HG03196 (cell line): ENCODE results near the gene PTGDR.

Experiments used
- ATAC-seq: cut with Tn5 transposase; IDR thresholded peaks from one replicate; pipeline ENCODE4 v1.9.1; 2021; ENCODE audit not compliant: unreplicated experiment

The PTGDR gene, protein sequence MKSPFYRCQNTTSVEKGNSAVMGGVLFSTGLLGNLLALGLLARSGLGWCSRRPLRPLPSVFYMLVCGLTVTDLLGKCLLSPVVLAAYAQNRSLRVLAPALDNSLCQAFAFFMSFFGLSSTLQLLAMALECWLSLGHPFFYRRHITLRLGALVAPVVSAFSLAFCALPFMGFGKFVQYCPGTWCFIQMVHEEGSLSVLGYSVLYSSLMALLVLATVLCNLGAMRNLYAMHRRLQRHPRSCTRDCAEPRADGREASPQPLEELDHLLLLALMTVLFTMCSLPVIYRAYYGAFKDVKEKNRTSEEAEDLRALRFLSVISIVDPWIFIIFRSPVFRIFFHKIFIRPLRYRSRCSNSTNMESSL

GRCh38 chr14:52267501-52268278 is at the start of gene PTGDR:
Gene PTGDR, plus strand, starts transcription at chr14:52267698. Its CDS starts 117 bp downstream, at chr14:52267815.
- no peak for ATAC-seq

DNA sequence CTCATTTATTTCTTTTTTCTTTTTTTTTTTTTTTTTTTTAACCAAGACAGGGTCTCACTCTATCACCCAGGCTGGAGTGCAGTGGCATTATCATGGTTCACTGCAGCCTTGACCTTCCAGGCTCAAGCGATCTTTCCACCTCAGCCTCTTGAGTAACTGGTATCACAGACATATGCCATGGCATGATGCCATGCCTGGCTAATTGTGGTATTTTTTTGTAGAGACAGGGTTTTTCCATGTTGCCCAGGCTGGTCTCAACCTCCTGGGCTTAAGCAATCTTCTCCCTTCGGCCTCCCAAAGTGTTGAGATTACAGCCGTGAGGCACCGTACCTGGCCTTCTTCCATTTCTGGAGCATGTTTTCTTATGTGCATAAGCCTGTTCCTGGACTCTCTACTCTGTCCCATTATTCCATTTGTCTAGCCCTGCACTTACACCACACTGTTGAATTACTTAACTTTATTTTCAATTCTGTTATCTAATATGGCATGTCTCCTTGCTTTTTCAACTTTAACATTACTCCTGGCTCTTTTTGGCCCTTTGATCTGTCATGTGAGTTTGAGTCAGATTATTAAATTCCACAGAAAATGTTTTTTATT is 47.9 kb upstream of the PTGDR start:
- no peak for ATAC-seq

DNA sequence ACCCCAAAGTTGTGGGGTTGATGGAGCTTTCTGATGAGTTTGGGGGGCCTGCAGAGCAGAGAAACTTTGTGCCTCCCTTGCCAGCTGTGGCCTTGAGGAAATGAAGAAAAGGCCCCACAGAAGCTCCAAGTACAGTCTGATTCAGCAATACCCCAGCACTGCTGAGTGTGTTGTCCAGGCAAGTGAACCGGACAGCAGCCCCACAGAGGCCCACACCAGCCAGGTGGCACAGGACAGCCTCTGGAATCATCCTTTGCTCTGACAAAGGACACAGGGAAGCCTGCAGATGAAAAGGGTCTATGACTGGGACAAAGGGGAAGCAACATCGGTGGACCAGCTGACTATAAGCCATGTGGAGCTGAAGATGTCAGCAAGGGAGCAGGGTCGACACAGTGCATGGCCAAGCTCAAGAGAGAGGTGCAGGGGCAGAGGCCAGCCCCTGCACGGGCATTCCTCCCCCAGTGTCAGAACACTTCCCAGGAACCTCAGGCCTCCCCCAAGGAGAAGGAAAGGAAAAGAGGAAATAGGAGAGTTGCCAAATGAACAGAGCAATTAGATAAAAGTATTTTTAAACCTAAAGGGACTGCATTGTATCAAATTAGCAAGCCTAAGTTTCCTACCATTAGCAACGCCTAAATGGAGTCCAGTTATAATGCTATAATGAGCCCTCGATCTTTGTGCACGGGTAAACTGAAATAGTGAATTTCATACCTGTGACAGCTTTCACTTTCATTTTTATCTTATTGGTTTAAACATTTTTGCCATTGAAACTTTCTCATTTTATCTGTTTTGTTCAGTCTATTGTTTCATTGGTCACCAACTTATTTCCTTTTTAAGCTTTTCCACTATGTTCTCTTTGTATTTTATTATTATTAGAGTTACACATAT is 46.3 kb upstream of the PTGDR start:
- ATAC-seq, result no peak

DNA sequence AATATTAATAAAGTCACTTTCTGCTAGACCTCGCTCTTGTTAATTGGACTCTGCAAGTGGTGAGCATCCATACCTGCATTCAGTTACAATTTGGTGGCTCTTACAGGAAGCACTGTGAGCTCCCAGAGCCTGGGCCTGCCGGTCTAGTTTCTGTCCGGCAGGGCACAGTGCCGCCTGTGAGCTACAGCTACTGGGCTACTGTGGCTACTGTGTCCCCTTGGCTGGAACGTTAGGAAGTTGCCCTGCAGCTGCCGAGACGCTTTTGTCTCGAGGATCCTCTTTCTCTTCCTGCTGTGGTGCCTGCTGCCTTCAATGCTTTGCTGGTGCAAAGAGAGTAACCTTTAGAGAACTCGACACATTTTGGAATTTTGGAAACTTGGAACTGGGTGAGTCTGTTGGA is 44.6 kb upstream of the PTGDR start:
- ATAC-seq, result no peak

DNA sequence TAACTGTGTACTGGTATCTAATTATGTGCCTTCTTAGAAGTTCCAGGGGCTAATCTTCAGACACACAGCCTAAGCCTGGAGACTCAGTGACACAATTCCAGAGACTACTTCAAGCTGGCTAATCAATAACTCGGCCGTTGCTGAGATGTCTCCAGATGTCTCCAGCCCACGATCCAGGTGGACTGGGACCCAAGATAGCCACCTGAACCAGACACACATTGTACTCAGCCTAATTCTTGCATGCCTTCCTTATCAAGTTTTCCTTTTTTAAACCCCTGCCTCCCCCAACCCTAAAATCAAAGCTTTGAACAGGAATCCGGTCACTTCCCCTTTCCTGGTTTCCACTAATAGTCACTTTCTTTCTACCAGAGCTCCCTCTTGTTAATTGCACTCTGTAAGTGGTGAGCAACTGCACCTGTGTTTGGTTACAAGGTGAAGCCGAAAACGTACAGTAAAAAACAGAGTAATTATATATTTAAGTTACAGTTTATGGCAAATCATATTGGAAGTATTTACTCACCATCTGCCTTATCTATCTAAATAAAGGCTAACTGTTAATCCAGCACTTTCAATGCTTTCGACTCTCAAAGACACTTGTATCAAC is 39.8 kb upstream of the PTGDR start:
- no peak for ATAC-seq

- no peak for ATAC-seq
These were observed 33.8 kb upstream of the PTGDR start for GRCh38 chr14:52233693-52234092.

DNA sequence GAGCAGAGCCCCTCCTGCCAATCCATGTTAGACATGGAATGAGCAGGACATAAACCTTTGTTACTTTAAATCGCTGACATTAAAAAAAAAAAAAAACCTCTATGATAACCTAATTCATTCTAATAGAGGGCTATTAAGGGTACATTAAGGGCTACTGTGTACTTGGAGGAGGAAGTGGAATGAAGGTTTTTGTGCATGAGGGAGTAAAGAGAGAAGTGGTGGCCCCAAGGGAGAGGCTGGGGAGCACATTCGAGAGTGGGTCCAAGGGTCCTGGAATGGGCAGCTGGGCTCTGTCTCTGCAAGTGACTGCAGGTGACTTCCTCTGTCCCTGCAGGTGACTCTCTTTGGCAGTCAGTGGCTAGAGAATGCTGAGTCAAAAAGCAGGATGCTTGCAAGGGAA is 32.1 kb upstream of the PTGDR start:
- no peak for ATAC-seq

DNA sequence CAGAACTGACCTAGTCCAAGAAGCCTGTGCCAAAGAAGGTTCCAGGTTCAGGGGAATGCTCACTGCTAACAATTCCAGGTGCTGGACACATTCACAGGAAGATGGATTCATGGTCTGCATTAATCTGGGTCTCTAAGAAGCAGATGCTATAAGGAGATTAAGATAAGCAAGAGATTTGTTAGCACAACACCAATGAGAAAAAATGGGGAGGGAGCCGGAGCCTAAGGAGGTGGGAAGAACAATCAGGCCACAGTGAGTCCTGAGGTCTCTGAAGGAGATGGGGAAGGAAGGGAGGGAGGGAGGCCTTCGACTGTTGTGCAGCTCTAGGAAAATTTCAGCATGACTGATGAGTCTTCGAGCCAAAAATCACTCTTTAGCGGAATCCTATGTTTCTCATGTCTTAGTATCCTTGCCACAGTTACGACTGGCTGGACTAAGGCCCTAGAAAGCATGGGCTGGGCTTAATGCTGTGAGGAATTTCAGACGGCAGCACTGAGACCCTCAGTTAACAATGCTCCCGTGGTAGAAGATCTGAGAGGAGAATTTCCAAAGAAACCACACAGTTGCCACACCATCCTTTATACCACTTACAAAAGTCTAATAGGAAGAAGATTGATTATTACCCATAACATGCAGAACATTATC is 31.5 kb upstream of the PTGDR start:
- ATAC-seq, result no peak

DNA sequence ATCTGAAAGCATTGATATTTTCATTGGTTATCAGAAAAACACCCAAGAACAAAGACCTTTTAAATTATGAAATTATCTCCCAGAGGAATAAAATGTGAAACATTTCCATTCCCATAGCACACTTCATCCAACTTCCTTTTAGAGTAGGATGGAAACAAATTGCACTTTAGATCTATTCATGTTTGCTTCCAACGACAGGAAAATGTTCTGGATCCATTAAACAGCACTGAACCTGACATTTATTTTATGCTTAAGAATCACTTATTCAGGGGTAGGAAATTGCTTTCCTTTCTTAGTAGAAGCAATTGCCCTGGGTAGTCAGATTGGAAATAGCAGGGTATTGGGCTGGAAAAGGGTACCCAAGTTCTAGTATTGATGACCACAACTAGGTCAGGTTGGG is 28.8 kb upstream of the PTGDR start:
- ATAC-seq, result no peak

GRCh38 chr14:52240623-52241022 is 26.9 kb upstream of the PTGDR start:
- no peak for ATAC-seq

- ATAC-seq, result no peak
These were observed 26.3 kb upstream of the PTGDR start for GRCh38 chr14:52241087-52241793.

DNA sequence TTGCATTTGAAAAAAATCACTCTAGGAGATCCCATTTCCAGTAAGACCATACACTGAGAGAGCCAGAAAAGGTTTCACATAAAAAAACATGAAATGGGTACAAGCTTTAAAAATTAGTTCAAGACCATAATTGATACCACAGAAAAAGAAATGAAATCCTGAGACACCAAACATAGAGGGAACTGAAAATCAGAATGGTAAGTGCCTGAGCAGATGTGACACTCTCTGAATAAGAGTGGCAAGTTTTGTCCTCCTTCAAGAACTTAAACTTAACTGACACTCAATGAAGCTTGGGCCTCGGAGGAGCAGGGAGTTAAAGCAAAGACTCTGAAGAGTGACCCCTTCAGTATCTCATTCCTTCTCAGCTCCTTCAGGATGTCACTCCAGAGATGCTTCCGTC is 23.2 kb upstream of the PTGDR start:
- ATAC-seq, result no peak

DNA sequence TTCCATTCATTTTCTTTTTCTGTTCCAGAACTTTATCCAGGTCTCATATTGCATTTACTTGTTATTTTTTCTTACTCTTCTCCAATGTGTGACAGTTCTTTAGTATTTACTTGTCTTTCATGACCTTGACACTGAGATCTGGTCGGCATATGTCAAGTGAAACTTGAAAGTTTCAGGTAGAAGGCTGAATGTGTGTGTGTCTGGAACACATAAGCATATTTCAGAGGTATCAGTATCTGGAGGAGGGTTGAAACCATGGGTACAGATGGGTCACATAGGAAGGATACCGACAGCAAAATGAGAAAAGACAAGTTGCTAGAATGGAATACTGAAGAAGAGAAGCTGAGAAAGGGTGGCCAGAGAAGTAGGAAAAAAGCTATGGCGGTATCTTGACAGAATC is 22.5 kb upstream of the PTGDR start:
- no peak for ATAC-seq

- ATAC-seq, result no peak
These were observed 19.4 kb upstream of the PTGDR start for GRCh38 chr14:52248057-52248456.

GRCh38 chr14:52251724-52252123 is 15.8 kb upstream of the PTGDR start:
- no peak for ATAC-seq

DNA sequence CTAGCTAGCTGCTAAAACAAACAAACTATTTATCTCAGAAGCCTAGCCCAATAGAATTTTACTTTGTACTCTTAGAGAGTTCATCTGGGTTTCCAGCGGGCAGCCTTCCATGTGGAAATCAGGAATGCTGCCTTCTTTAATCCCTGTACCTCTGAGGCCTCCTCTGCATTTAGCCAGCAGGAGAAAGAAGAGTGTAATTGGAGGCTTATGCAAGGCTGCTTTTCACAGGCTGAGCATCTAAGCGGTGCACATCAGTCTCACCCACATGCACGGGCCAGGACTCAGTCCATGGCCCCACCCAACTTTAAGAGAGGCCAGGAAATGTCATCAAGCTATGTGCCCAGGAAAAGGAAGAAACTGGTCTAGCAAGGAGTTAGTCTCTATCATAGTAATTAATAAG is 14.0 kb upstream of the PTGDR start:
- ATAC-seq, result no peak

DNA sequence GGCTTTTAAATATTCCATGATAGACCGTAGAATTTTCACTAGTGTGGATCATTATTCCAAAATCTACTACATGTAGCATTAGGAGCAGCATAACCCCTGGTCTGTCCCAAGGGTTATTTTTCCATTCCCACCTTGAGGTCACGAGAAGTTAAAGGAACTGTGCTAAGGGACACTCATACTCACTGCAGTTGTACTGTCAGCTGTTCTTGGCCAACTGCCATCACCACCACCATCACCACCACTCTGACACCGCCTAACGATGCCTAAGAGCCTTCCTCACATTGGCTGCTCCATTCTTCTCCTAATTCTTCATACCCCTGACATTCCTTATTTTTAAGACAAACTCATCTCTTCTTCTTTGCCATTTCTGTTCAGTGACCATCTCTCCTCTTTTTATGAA is 13.4 kb upstream of the PTGDR start:
- ATAC-seq, result no peak

GRCh38 chr14:52258783-52259182 is 8.7 kb upstream of the PTGDR start:
- ATAC-seq, result no peak

GRCh38 chr14:52259434-52259833 is 8.1 kb upstream of the PTGDR start:
- ATAC-seq, result no peak

- no peak for ATAC-seq
These were observed 4.9 kb upstream of the PTGDR start for GRCh38 chr14:52262600-52262999.
